Cardiac fibroblast (primary cell): ENCODE results near the gene TFR2.

Experiments
- DNase-seq, 2 donors: peaks; one replicate each; pipeline versions ENCODE4 v3.0.0 to v3.0.0-alpha.2; 2010; ENCODE audit warnings: low read depth in 2 of 2
- H3K4me3 ChIP-seq, 2 donors: replicated peaks in 1 of 2; 1 replicate in 1 of 2; 2 replicates in 1 of 2; pipeline ENCODE4 v1.5.1; 2011; ENCODE audit warnings: low read depth in 2 of 2, low read length in 2 of 2, mild to moderate bottlenecking in 2 of 2, moderate library complexity in 1 of 2
- TF ChIP-seq, protein P1 (sequence below): IDR thresholded peaks from one replicate; pipeline ENCODE4 v1.5.1; 2011; ENCODE audit warnings: low read depth, mild to moderate bottlenecking, low read length, inconsistent platforms

TFR2 gene

DNA sequence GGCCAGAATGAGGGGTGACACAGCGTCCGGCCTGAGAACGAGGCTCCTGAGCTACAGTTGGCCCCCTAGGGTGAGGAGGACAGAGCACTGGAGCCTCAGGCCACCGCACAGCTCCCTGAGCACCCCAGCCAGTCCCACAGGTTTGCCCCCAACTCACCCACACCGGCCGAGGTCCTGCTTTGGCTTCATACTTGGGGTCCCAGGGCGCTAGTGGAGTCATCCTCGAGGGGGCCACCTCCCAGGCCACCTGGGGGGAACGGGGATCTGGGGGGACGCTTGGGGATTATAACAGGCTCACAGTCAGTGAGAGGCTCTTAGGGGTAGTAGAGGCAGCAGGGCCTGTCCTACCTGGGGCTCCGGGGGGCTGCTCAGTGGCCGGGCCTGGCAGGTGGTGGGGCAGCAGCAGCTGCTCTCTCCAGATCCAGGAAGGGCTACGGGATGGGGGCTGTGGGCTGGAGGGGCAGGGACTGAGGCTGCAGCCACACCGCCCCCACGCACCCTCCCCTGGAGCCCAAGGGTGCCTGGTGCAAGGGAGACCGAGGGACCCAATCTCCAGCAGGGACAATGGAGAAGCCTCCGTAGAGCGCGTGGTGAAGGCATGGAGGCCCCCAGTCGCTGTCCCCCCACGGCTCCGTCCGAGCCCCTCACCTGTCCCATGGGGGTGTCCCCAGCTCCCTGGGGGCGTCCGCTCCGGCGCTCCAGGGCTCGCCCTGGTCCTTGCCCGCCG is 68.2 kb downstream of the TFR2 start:
- H3K4me3 ChIP-seq = no peak overlapping the region
- no peak for DNase-seq
- TF ChIP-seq, protein P1, sequence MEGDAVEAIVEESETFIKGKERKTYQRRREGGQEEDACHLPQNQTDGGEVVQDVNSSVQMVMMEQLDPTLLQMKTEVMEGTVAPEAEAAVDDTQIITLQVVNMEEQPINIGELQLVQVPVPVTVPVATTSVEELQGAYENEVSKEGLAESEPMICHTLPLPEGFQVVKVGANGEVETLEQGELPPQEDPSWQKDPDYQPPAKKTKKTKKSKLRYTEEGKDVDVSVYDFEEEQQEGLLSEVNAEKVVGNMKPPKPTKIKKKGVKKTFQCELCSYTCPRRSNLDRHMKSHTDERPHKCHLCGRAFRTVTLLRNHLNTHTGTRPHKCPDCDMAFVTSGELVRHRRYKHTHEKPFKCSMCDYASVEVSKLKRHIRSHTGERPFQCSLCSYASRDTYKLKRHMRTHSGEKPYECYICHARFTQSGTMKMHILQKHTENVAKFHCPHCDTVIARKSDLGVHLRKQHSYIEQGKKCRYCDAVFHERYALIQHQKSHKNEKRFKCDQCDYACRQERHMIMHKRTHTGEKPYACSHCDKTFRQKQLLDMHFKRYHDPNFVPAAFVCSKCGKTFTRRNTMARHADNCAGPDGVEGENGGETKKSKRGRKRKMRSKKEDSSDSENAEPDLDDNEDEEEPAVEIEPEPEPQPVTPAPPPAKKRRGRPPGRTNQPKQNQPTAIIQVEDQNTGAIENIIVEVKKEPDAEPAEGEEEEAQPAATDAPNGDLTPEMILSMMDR = no peak

DNA sequence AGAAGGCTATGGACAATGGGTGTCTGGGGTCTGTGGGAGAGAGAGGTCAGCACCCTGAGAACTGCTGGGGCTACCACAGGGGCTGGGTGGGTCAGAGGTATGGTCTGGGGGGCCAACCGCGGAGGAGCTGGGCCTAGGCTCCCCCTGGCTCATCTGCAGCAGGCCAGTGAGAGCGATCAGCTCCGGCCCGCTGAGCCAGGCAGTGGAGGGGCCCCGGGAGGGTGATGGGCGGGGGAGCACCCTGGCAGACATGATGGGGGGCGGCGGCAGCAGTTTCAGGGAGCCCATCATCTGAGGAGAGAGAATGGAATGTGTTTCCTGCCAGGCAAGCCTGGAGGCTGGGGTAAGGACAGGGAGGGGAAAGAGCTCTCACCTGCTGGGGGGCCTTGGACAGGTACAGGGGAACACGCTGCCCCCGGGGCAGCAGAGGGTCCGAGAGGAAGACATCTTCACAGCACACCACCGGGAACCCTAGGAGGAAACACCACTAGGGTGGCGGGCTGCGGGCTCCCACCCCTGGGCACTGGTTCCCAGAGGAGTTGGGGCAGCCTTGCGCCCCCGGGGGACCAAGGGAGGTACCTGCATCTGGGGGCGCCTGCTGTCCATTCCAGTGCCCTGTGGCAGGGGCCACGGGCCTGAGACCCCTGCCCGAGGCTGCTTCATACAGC is 68.9 kb downstream of the TFR2 start:
- no peak for DNase-seq
- no peak overlapping the region for H3K4me3 ChIP-seq
- TF ChIP-seq, protein P1 = no peak

DNA sequence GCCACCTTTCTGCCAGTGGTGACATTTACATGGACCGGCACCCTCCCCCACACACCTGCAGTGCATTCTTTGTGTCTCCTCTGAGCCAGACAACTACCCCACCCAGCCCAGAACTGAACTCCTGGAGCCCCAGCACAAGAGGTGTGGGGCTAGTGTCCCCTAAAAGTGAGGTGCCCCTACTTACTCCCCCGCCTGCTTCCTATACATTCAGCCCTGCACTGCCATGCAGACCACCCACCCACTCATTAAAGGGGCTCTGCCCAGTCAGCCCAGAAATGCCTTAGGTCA is 69.6 kb downstream of the TFR2 start:
- no peak overlapping the region for H3K4me3 ChIP-seq
- TF ChIP-seq, protein P1 = no peak
- no peak for DNase-seq

DNA sequence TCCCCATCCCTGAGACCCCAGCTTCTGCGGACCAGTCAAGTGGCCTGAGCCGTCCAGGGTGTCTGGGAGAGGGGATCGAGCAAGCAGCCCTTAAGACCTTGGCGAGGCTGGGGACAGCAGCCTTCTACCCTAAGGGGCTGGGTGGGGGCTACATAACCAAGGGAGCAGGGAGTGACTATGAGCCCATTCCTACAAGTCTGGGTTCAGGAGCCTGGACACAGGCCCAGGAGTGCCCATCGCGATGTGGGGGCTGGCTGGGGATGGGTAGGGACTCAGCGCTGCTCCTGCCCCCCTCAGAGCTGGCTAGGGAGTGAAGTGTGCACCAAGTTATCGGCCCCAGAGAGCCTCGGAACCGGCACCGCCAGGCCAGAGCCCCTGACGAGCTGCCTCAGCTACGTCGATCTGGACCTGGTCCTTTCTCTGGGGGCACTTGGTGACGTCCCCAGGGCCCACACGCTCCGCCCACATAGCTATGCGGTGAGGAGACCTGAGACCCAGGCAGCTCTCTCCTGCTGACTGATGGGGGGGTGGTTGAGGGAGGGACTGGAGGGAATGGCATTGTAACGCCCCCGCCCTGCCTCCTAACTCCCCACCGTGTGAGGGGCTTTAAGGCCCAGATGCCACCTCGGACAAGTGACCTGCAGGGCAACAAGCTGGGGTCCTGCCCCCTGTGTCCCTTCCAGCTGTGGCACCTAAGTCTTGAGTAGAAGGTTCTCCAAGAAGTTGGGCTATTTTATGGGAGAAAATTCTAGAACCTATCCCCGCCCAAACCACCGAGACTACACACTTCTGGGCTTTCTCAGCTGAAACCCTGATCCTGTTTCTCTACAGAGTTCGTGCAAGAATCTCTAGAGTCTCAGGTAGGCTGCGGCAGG is 70.2 kb downstream of the TFR2 start:
- TF ChIP-seq, protein P1 = no peak
- no peak for DNase-seq
- no peak overlapping the region for H3K4me3 ChIP-seq
